Measurements from ENCODE around the gene HUNK. TPM values are rescaled to one million over a fixed set of nuclear protein-coding genes. Genes with fewer than 3 reads are reported as not detected.

The HUNK gene
- total and polyA plus RNA-seq, 2 experiments from 2014 or later: 6.7 to 9.2 TPM

DNA sequence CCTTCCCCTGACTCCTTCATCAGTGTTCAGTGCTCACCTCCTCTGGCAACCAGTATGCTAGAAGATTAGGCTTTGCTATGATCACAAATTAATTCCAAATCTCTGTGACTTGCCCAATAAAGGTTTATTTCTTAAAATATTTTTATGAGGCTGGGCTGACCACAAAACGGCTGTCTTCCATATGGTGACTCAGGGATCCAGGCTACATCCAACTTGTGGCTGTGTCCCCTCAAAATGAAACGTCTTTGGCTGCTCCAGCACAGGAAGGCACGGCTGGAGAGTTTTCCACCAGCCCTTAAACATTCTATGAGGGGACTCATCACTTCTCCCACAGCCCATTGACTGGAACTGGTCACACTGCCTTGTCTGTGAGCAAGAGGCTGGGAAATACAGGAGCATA lies 131.5 kb downstream of the HUNK start:
- no peaks in the 10 kb centered on the region for H3K4me1 ChIP-seq (ENCODE audit: low read depth)
- DNase-seq (ENCODE audit: low read depth in 1 of 2, low spot score in 1 of 2): no peak
- peaks cover 4% of the 10 kb centered on the region for H3K36me3 ChIP-seq
- H3K9me3 ChIP-seq (ENCODE audit: low read depth): no peaks in the 10 kb centered on the region
- TF ChIP-seq, protein P1, sequence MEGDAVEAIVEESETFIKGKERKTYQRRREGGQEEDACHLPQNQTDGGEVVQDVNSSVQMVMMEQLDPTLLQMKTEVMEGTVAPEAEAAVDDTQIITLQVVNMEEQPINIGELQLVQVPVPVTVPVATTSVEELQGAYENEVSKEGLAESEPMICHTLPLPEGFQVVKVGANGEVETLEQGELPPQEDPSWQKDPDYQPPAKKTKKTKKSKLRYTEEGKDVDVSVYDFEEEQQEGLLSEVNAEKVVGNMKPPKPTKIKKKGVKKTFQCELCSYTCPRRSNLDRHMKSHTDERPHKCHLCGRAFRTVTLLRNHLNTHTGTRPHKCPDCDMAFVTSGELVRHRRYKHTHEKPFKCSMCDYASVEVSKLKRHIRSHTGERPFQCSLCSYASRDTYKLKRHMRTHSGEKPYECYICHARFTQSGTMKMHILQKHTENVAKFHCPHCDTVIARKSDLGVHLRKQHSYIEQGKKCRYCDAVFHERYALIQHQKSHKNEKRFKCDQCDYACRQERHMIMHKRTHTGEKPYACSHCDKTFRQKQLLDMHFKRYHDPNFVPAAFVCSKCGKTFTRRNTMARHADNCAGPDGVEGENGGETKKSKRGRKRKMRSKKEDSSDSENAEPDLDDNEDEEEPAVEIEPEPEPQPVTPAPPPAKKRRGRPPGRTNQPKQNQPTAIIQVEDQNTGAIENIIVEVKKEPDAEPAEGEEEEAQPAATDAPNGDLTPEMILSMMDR (IDR thresholded peaks at IDR 0.05; ENCODE audit: low read depth, low read length): no peak
- H3K4me3 ChIP-seq: no peak overlapping the region
- H3K27me3 ChIP-seq: no peaks in the 10 kb centered on the region
- H3K27ac ChIP-seq: no peak overlapping the region

DNA sequence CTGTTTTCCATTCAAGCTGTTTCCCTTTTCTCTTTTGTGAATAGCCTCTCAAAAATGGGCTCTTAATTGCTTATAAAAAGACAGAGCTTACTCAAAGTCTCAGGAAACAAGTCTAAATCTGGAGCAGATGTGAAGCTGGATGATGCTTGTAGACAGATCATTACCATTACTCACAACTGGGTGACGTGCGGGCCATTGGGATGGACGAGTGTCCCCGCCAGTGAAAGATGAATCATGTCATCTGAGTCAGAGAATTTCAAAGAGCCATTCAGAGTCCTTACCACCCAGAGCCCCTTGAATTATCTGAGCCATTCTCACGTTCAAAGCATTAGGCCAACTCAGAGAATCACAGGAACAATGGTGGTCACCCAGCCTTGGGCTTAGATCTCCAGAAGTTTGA lies 134.6 kb downstream of the HUNK start:
- Histone ChIP-seq H3K4me1 (ENCODE audit: low read depth) (no peaks in the 10 kb centered on the region), H3K27me3 (no peaks in the 10 kb centered on the region), H3K27ac (no peak overlapping the region), H3K9me3 (ENCODE audit: low read depth) (no peaks in the 10 kb centered on the region), H3K4me3 (no peak overlapping the region), H3K36me3 (no peaks in the 10 kb centered on the region)
- no peak for DNase-seq (ENCODE audit: low read depth in 1 of 2, low spot score in 1 of 2)
- TF ChIP-seq, protein P1 (IDR thresholded peaks at IDR 0.05; ENCODE audit: low read depth, low read length): no peak

DNA sequence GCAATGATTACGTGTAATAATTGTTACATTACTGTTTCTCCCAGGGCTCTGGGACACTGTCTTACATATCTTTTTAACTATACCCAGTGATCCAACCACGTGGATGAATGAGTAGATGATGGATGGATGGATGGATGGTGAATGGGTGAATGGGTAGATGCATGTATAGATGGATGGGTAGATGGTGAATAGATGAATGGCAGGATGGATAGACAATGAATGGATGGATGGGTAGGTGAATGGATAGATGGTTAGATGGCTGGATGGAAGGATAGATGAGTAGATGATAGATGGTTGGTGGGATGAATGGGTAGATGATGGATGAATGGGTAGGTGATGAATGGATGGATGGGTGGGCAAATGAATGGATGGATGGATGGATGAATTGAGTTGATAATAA lies 135.9 kb downstream of the HUNK start:
- TF ChIP-seq, protein P1 (IDR thresholded peaks at IDR 0.05; ENCODE audit: low read depth, low read length): no peak
- no peak for DNase-seq (ENCODE audit: low read depth in 1 of 2, low spot score in 1 of 2)
- H3K4me1 ChIP-seq (ENCODE audit: low read depth): no peaks in the 10 kb centered on the region
- H3K4me3 ChIP-seq: no peak overlapping the region
- no peaks in the 10 kb centered on the region for H3K27me3 ChIP-seq
- no peak overlapping the region for H3K27ac ChIP-seq
- no peaks in the 10 kb centered on the region for H3K9me3 ChIP-seq (ENCODE audit: low read depth)
- H3K36me3 ChIP-seq: no peaks in the 10 kb centered on the region

DNA sequence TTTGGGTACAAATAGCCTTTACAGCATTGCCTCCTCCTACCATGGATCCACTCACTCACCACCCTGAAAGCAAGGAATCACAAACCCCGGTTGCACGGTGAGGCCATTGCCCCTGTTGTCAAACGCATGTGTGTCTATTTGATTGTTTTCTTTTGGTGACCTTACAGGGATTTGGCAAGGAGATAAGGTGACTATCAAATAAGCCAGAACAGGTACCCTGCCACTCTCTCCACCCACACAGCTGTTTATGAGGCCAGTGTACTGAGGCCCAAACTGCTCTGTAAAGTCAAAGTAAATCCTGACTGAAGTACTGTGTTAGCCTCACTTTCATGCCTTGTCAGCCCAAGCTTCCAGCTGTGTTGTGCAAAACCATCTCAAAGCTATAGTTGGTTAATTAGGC lies 136.4 kb downstream of the HUNK start:
- Histone ChIP-seq H3K4me3 (no peak overlapping the region), H3K4me1 (ENCODE audit: low read depth) (no peaks in the 10 kb centered on the region), H3K27me3 (no peaks in the 10 kb centered on the region), H3K27ac (no peak overlapping the region), H3K9me3 (ENCODE audit: low read depth) (no peaks in the 10 kb centered on the region), H3K36me3 (no peaks in the 10 kb centered on the region)
- TF ChIP-seq, protein P1 (IDR thresholded peaks at IDR 0.05; ENCODE audit: low read depth, low read length): no peak
- DNase-seq (ENCODE audit: low read depth in 1 of 2, low spot score in 1 of 2): no peak

DNA sequence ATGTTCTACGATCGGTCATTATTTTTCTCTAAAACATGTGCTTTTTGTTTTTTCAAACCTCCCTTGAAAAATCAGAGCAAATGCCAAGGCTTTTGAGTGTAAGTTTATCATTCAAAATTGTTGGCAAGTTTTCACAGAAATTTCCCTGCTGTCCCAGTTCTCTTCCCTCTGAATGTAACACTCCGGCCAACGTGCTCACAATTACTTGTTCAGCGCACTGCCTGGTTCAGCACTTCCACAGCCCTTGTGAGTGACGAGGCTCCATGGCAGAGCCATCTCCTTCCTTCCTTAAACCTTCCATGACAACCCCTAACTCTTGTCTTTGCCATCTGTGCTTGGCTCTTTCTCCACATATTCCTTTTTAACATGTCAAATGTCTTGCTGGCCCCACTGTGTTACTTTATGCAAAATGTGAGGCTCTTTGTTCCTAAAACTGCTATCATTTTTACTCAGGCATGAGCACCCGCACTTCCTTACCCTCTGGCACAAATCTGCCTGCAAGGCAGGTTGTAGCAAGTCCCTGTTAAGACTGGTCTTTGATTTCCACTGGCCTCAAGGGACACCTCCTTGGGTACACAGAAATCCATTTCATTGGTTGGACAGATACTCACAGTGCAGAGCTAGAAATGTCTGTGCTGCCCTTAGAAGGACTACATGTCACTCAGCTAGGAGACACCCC lies 142.8 kb downstream of the HUNK start:
- Histone ChIP-seq H3K27me3 (no peaks in the 10 kb centered on the region), H3K4me1 (ENCODE audit: low read depth) (no peaks in the 10 kb centered on the region), H3K36me3 (no peaks in the 10 kb centered on the region), H3K27ac (no peak overlapping the region), H3K9me3 (ENCODE audit: low read depth) (no peaks in the 10 kb centered on the region), H3K4me3 (no peak overlapping the region)
- no peak for DNase-seq (ENCODE audit: low read depth in 1 of 2, low spot score in 1 of 2)
- TF ChIP-seq, protein P1 (IDR thresholded peaks at IDR 0.05; ENCODE audit: low read depth, low read length): no peak

All from cardiac muscle cell (in vitro differentiated cells and primary cell).